OCI-LY1 (cell line): ENCODE data around the gene GPBP1L1.

Experiments used
- H2AFZ ChIP-seq: fragments of 200-600 bp; sonication (generic), shearing (Covaris generic); 2 replicates; pipeline ENCODE4 v1.6.0; 2014; ENCODE audit warnings: antibody characterized with exemption, mild to moderate bottlenecking, low read length
- H3F3A ChIP-seq: fragments of 200-600 bp; sonication (generic), shearing (Covaris generic); 2 replicates; pipeline ENCODE4 v1.6.0; 2014; ENCODE audit warnings: mild to moderate bottlenecking, antibody characterized with exemption, low read length, moderate library complexity; ENCODE audit not compliant: insufficient read depth
- H3K27ac ChIP-seq: fragments of 200-600 bp; sonication (generic); 2 replicates; pipeline ENCODE4 v1.5.1; 2014; ENCODE audit warnings: low read length, mixed run types, mild to moderate bottlenecking, low read depth; ENCODE audit not compliant: poor library complexity, severe bottlenecking
- H3K27me3 ChIP-seq: fragments of 200-600 bp; sonication (generic); 2 replicates; pipeline ENCODE4 v1.6.0; 2014; ENCODE audit warnings: antibody characterized with exemption, mild to moderate bottlenecking, low read length, moderate library complexity; ENCODE audit not compliant: insufficient read depth
- H3K36me3 ChIP-seq: fragments of 200-600 bp; sonication (generic); 2 replicates; pipeline ENCODE4 v1.6.1; 2014; ENCODE audit warnings: mild to moderate bottlenecking, antibody characterized with exemption, low read length, moderate library complexity, mixed read lengths; ENCODE audit not compliant: insufficient read depth
- H3K4me1 ChIP-seq: fragments of 200-600 bp; sonication (generic); 2 replicates; pipeline ENCODE4 v1.5.1; 2014; ENCODE audit warnings: mild to moderate bottlenecking, low read length, moderate library complexity; ENCODE audit not compliant: insufficient read depth, severe bottlenecking
- H3K4me2 ChIP-seq: fragments of 200-600 bp; sonication (generic), shearing (Covaris generic); 2 replicates; pipeline ENCODE4 v1.6.1; 2014; ENCODE audit warnings: low read length
- H3K4me3 ChIP-seq: fragments of 200-600 bp; sonication (generic); 2 replicates; pipeline ENCODE4 v1.5.1; 2014; ENCODE audit warnings: low read length, low read depth, mild to moderate bottlenecking, mixed read lengths; ENCODE audit not compliant: poor library complexity, severe bottlenecking
- H3K79me2 ChIP-seq: fragments of 200-600 bp; shearing (Covaris generic); 2 replicates; pipeline ENCODE4 v1.6.1; 2016; ENCODE audit warnings: mixed run types, low read length, mixed read lengths; ENCODE audit not compliant: insufficient read depth
- H3K9ac ChIP-seq: fragments of 200-600 bp; sonication (generic), shearing (Covaris generic); 2 replicates; pipeline ENCODE4 v1.6.1; 2014; ENCODE audit warnings: mild to moderate bottlenecking, low read length, mixed read lengths
- H3K9me2 ChIP-seq: fragments of 200-600 bp; sonication (generic), shearing (Covaris generic); 2 replicates; pipeline ENCODE4 v1.6.1; 2014; ENCODE audit warnings: low read depth, mild to moderate bottlenecking, low read length, mixed read lengths
- H3K9me3 ChIP-seq: fragments of 200-600 bp; shearing (Covaris generic); 2 replicates; pipeline ENCODE4 v1.6.1; 2014; ENCODE audit warnings: low read length, mixed read lengths
- H4K20me1 ChIP-seq: fragments of 200-600 bp; sonication (generic), shearing (Covaris generic); 2 replicates; pipeline ENCODE4 v1.6.0; 2016; ENCODE audit warnings: mild to moderate bottlenecking, low read length; ENCODE audit not compliant: insufficient read depth
- EZH2 ChIP-seq: fragments of 200-600 bp; sonication (generic), shearing (Covaris generic); IDR thresholded peaks from 2 replicates; pipeline ENCODE4 v1.8.0; 2017; ENCODE audit warnings: borderline replicate concordance, mixed run types, mild to moderate bottlenecking, antibody characterized with exemption, low read length, moderate library complexity, mixed read lengths
- TF ChIP-seq, protein P1 (sequence below): fragments of 200-600 bp; sonication (generic), shearing (Covaris generic); IDR thresholded peaks from 2 replicates; pipeline ENCODE4 v1.5.1; 2017; ENCODE audit warnings: mild to moderate bottlenecking, antibody characterized with exemption, low read length, moderate library complexity, mixed read lengths

The GPBP1L1 gene

DNA sequence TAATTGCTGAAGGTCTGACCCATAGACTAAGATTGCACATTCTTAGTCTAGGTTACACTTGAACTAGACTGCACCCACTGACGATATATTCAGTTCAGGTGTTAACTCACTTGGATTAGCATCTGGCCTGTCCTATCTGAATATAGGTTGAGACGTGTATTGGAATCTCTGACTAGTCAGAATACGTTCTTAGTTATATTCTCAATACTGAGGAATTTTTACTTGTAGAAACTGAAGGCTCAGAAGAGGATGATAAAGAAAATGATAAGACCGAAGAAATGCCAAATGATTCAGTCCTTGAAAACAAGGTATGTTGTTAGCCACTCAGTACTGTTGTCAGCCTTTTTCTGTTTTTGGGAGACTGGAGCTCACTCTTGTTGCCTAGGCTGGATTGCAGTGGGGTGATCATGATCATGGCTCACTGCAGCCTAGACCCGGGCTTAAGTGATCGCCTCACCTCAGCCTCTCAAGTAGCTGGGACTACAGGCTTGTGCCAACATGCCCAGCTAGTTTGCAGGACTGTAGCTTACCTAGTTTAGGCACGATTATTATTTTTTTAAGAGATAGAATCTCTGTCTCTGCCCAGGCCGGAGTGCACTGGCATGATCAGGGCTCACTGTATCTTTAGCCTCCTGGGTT, 73.3 kb downstream of the GPBP1L1 start:
- Histone ChIP-seq H3K27ac (no peak overlapping the region), H3K27me3 (no peaks in the 10 kb centered on the region), H4K20me1 (no peaks in the 10 kb centered on the region), H3F3A (no peaks in the 10 kb centered on the region), H2AFZ (no peak overlapping the region), H3K4me2 (no peak overlapping the region), H3K4me3 (no peak overlapping the region), H3K9me2 (no peaks in the 10 kb centered on the region), H3K9ac (no peak overlapping the region), H3K79me2 (no peaks in the 10 kb centered on the region), H3K36me3 (peaks cover 92% of the 10 kb centered on the region), H3K4me1 (no peaks in the 10 kb centered on the region), H3K9me3 (no peaks in the 10 kb centered on the region)
- TF ChIP-seq, protein P1, sequence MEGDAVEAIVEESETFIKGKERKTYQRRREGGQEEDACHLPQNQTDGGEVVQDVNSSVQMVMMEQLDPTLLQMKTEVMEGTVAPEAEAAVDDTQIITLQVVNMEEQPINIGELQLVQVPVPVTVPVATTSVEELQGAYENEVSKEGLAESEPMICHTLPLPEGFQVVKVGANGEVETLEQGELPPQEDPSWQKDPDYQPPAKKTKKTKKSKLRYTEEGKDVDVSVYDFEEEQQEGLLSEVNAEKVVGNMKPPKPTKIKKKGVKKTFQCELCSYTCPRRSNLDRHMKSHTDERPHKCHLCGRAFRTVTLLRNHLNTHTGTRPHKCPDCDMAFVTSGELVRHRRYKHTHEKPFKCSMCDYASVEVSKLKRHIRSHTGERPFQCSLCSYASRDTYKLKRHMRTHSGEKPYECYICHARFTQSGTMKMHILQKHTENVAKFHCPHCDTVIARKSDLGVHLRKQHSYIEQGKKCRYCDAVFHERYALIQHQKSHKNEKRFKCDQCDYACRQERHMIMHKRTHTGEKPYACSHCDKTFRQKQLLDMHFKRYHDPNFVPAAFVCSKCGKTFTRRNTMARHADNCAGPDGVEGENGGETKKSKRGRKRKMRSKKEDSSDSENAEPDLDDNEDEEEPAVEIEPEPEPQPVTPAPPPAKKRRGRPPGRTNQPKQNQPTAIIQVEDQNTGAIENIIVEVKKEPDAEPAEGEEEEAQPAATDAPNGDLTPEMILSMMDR = no peak
- TF ChIP-seq EZH2 = no peak

- no peaks in the 10 kb centered on the region for H3K4me1 ChIP-seq
- no peaks in the 10 kb centered on the region for H3K27me3 ChIP-seq
- peaks cover 92% of the 10 kb centered on the region for H3K36me3 ChIP-seq
Observed at GRCh38 chr1:45610589-45611226, 75.6 kb downstream of the GPBP1L1 start.

GRCh38 chr1:45608175-45609156, 77.9 kb downstream of the GPBP1L1 start:
- Histone ChIP-seq H3K27me3 (no peaks in the 10 kb centered on the region), H3K27ac (peak overlapping the region; percentile 25), H3K9ac (no peak overlapping the region), H3K36me3 (peaks cover 89% of the 10 kb centered on the region), H3K9me3 (no peaks in the 10 kb centered on the region), H3K9me2 (no peaks in the 10 kb centered on the region), H3K4me2 (no peak overlapping the region), H3F3A (no peaks in the 10 kb centered on the region), H2AFZ (no peak overlapping the region), H3K79me2 (peaks cover 6% of the 10 kb centered on the region; the same call in 1 of the 2 replicates), H3K4me1 (no peaks in the 10 kb centered on the region), H3K4me3 (no peak overlapping the region), H4K20me1 (no peaks in the 10 kb centered on the region; the same call in 1 of the 2 replicates)
- TF ChIP-seq, protein P1 = no peak
- TF ChIP-seq EZH2 = no peak

More at GRCh38 chr1:45610589-45611226, 75.6 kb downstream of the GPBP1L1 start:
- no peak overlapping the region for H3K4me3 ChIP-seq
- H3K9me3 ChIP-seq = no peaks in the 10 kb centered on the region
- no peak overlapping the region for H3K4me2 ChIP-seq
- H3K9me2 ChIP-seq = no peaks in the 10 kb centered on the region
- H3K9ac ChIP-seq = no peak overlapping the region
- H3K79me2 ChIP-seq = no peaks in the 10 kb centered on the region
- H3F3A ChIP-seq = no peaks in the 10 kb centered on the region
- H4K20me1 ChIP-seq = no peaks in the 10 kb centered on the region
- H3K27ac ChIP-seq = no peak overlapping the region
- H2AFZ ChIP-seq = no peak overlapping the region
- TF ChIP-seq EZH2 = no peak
- TF ChIP-seq, protein P1 = no peak
